ENCODE data around the gene UBTF.

Gene UBTF

DNA sequence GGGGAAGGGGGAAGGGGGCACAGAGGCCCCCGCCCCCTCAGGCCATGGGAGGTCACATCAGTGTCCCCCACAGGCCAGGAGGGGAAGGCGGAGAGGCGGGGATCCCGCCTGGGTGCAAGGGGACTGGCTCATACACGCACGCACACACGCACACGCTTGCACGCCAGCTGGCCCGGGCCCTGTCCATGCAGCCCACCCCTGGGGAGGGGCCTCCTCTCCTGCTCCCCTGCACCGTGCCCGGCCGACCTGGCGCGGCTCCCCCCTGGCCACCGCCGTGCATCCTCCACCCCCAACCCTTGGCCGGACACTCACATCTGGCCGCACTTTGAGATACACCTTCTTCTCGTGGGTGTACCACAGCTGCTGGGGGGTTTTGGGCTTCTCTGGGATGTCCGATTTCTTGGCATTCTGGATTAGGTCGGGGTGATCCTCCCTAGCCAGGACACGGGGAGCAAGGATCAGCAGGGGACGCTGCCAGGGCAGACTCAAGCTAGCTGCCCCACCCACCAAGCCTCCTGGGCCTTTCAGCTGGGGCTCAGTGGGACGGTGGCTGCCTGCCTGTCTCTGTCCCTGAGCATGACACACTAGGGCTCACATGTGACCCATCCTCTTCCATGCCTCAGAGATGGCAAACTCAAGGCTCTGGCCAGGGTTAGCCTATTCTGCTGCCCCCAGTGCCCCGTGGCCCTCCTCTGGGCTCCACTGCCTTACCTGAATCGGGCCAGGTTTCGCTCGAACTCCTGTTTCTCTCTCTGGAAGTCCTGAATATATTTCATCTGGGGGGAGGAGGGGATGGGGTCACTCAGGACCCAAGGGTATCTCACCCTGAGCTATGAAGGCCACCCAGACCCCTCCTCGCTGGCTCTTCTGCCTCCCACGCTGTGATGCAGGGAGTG, 6.7 kb downstream of the UBTF start:
- no peak for DNase-seq

DNA sequence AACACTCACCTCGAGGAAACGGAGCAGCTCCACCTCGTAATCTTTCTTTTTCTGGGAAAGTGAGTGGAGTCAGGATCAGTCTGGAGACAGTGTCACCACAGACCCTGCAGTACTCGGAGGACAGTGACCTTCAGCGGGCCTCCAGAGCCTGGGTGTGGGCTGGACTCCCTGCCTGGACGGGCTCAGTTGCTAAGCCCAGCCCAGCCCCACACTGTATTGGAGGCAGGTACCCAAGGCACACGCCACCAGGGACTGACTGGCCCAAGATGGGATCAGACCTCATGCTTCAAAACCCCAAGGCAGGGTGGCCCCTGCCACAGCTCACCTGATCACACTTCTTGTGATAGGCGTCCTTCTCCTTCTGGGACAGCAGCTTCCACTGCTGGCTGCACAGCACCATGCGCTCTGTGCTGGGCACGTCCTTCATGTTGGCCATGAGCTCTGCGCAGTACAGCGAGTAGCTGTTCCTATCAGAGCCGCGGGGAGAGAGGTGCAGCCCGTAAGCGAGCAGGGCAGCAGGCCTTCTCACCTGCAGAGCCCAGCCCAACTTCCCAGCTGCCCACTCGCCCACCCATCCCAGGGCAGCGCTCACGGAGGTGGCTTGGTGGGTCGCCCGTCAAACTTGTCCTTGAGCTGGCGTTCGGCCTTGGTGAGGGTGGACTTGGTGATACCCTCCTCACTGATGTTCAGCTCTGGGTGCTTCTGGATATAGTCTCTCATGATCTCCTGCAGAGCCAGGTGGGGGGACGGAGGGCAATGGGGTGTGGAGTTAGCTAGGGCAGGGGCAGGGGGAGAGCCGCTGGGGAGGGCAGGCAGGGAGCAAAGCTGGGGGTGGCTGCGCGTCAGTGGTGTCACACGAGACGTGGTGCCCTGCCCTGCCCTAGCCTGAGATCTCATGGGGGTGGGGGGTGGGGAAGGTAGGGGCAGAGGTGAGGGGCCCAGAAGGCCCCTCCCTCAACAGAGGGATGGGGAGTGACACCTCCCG, 7.9 kb downstream of the UBTF start:
- DNase-seq: no peak

DNA sequence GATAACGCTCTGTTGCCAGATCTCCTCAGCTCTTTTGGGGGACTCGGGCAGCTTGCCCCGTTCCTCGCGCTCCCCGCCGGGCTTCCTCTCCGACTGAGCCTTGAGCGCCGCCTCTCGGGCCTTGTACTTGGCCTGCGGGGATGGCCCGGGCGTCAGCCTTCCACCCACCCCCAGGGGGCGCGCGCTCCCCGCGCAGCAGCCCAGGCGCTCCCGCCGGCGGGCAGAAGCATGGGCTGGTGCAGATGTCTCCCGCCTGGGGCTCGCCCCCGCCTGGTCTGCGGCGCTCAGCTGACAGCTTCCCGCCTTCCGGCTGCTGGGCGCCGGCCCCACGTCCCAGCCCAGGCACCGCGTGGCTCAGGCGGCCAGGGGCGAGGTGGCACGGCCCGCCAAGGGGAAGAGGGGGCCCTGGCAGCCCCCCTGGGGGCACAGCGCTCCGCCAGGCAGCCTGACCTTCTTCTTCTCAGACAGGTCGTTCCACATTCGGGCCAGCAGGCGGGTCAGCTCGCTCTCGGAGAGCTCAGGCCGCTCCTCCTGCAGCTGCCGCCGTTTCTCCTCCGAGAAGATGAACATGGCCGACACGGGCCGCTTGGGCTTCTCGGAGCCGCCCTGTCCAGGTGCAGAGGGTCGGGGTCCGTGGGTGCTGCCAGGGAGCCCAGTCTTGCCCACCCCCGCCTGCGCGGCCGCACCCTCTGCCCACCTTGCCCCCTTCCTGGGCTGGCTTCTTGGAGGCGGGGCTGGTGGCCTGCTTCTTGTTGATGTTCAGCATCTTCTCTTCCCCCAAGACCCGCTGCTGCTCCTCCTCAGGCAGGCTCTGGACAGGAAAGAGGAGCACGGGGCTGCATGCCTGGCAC, 8.9 kb downstream of the UBTF start:
- peak; percentile 41 for DNase-seq

DNA sequence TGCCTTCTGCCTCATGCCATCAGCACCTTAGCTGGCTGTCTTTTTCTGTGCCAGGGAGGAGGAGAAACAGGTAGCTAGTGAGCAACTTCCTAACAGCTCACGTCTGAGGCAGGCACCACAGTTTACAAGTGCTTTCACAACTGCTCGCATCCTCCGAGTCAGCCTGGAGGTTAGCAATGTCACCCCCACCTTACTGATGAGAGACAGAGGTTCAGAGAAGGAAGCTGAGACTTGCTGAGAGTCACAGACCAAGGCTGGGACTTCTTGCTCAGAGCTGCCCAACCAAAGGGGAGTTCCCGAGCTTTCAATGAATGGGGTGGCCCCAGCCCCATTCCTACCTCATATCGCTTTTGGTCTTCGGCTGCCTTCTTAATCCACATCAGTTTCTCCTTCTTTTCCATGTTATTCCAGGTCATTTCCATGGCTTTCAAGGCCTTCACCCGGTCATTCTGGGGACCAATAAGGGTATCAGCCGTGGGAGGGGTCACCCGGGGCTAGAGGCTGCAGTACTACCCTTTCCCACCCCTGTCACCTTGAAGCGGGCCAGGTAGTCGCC, 9.6 kb downstream of the UBTF start:
- no peak for DNase-seq

DNA sequence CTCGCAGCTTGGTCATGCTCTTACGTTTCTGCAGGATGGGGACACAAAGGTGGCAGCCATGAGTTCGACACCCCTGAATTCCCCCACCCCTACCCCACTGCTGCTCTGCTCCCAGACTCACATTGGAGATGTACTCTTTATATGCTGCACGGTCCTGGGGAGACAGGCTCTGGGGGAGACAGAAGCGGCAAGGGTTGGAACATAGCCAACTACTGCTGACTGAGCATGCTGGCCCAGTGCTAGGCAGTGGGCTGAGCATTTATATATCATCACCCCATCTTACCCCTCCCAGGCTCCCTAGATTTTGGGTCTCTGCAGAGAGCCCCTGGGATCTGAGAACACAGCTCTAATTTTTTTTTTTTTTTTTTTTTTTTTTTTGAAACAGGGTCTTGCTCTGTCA, 11.7 kb downstream of the UBTF start:
- DNase-seq: no peak

DNA sequence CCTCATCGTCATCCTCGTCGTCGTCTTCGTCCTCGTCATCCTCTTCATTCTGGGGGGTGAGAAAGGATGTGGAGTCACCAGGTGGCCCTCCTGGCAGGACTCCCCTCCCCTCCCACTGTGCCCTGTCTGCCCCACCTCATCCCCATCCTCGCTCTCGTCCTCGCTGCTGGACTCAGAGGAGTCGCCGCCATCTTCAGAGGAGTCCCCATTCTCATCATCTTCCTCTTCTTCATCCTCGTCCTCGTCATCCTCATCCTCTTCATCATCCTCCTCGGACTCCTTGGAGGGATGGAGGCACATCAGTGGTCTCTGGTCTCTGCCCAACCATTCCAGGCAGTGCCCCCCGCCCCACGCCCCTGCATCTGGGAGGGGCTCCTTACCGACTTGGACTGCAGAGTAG, 12.2 kb downstream of the UBTF start:
- no peak for DNase-seq

DNA sequence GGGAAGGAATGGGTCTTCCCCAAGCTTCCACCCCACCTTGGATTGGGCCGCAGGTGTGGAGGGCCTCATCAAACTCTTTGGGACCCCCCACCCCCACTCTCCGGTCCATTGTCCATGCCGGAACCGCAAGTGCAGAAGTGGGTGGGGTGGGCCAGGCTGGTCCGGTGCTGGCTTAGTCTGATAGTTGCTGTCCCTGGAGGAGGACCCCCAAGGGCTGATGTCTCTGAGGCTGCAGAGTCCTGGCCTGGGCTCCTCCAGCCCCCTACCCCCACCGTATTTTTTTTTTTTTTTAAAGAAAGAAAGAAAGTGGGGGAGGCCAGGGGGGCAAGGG, 12.7 kb downstream of the UBTF start:
- DNase-seq: no peak

DNA sequence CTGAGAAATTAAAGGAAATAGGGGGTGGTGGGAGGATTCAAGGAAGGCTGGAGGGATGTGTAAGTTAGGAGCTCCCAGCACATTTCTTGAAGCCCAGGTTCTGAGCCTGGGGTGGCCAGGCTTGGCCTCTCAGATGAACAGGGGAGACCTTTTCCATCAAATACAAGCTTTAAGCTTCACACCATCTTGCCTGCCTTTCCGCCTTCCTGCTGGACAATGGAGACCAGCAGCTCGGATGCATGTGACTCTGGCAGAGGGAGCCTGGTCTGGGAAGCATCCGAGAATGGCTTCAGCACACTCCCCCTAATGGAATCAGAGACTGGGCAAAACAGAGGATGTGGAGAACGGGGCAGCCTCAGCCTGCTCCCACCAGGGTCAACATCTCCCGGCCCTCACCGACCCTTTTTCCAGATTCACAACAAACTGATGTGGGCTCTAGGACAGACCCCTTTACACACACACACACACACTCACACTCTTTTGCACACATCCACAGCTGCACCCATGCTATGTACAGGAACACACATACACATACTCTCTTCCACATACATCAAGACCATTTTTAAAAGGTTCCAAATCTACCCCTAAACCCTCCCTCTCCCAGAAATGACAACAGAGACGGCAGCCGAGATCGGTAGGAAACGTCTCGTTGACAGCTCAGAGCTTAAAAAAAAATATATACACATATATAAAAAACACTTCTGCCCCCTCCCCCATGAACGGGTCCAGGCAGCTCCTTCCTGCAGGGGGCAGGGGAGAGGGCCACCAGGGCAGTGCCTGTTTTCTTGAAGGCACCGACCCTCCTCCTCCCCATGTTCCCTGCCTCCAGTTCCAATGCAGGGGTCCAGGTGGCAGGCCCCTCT, 13.3 kb downstream of the UBTF start:
- no peak for DNase-seq

DNA sequence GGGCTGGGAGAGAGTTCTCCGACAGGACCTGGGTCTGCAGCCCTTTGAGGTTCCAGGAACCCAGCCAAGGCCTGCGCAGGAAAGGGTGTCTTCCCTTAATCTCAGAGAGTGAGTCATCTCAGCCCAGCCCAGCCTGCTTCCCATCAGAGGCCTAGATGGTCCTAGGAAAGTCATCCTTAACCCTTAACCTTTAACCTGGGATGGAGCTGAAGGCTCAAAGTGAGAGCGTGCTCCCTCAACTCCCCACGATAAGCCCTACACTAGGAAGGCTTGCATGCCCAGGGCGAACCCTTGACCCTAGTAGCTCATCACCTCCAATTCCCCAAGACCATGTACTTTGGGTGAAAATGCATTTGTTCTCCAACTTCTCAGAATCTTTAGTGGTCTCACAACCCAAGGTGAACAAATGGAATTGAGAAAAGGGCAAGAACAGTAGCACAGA, 15.0 kb downstream of the UBTF start:
- DNase-seq: no peak

DNA sequence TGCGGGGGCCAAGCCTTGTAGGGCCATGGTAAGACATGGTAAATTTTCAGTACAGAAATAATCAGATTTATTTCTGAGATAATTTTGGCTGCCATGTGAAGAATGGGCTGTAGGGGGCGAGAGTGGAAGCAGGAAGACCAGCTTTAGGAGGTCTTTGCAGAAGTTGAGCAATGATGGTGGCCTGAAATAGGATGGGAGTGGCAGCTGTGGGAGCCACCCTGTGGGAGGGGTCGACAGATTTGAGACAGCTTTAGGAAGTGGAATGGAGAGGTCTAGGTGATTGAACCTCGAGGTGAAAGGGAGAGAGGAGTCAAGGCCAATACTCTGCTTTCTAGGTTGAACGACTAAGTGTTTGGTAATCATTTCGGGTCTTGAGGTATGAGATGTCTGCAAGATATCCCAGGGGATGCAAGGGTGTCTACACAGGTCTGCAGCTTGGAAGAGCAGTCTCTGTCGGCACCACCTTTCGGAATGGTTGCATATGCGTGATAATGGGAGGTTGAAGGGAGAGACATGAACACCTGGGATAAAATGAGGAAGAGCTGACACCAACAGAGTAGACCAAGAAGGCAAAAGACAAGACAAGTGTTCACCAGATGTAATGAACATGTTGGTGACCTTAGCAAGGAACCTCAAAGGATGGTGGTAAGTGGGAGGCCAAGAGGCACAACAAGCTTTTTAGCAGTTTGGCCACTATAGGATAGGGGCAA, 15.6 kb downstream of the UBTF start:
- DNase-seq: peak; percentile 19

DNA sequence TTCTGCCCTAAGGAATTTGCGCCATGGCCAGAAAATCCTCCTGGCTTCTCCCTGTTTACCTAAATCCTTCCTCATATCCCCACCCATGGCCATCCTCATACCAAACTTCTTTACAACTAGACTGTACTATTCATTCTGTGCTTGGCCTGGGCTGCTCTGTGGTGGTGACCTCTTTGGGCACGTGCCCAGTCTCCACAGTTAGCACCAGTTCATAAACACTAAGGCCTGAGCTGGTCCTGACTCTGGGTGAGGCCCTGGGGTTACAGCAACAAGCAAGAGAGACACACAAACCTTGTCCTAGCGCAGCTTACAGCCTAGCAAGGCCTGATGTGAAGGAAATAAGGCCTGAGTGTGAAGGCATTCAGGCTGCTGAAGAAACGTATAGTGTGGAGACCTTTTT, 16.7 kb downstream of the UBTF start:
- DNase-seq: no peak

DNA sequence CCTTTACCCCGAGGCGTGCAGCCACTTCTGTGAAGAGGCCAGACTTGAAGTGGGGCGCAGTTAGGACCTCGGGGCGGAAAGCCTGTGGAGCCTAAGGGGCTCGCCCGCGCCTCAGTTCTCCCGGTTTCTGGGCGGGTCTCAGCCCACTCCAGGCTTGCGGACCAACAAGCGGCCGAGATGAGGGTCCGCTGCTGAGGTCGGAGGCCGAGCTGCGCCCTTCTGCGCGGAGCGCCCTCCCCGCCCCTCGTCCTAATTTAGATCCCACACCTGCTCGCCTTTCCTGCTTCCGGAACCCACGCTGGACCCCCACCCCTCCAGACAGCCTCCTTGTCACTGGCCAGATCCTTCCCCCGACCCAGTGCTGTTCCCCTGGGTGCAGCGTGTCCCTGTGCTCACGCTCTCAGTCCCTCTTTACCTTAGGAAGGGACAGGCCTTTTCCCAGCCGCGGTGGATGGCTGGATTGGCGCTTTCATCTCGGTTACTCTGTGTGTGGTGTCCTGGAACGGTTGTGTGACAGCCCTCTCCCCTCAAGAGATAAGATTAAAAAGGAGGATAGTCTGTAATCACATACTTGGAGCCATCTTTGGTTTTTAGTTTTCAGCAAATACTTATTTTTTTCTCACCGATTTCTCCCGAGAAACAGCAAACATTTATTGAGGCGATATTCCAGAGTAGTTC, 18.9 kb downstream of the UBTF start:
- DNase-seq: peak; percentile 58

DNA sequence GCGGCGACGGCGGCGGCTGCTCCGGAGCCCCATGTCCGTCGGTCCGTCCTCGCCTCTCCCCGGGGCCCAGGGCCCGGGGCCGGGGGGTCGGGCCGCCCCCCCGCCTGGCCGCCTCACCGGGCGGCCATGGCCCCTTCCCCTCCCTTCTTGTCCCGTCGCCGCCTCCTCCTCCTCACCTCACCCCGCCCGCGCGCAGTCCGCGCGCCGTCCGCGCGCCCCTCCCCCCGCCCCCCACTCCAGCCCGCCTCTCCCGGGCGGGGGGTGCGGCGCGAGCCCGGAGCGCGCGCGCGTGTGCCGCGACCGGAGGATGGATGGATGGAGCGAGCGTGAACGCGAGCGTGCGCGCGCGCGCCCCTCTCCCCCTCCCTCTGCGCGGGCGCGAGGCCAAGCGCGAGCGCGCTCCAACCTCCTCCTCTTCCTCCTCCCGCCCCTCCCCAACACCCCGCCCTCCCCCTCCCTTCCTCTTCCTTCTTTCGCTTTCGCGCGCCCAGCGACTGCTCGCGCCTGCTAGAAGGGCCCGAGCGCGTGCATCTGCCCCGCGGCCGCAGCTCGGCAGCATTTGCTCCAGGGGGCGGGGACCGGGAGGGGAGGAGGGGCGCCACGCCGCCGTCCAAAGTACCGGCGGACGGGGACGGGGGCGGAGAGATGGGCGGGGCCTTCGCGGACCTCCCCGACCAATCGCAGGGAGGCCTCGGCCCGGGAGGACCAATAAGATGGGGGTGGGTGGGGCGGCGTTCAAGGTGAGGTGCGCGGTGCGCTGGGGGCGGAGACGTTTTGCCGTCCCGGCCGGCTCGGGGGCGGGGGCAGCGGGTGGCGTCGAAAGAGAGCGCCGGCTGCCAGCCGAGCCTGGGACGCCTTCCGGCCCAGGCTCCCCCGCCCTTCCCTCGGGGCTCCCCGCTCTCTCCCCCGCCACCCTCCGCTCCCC, 19.7 kb downstream of the UBTF start, which contains the start of gene ATXN7L3:
TSS of gene ATXN7L3 (minus strand) at position 332 of the 925 bp plus-strand sequence. CDS start 1,814 bp downstream, outside the sequence.
- DNase-seq: peak; percentile 92

DNA sequence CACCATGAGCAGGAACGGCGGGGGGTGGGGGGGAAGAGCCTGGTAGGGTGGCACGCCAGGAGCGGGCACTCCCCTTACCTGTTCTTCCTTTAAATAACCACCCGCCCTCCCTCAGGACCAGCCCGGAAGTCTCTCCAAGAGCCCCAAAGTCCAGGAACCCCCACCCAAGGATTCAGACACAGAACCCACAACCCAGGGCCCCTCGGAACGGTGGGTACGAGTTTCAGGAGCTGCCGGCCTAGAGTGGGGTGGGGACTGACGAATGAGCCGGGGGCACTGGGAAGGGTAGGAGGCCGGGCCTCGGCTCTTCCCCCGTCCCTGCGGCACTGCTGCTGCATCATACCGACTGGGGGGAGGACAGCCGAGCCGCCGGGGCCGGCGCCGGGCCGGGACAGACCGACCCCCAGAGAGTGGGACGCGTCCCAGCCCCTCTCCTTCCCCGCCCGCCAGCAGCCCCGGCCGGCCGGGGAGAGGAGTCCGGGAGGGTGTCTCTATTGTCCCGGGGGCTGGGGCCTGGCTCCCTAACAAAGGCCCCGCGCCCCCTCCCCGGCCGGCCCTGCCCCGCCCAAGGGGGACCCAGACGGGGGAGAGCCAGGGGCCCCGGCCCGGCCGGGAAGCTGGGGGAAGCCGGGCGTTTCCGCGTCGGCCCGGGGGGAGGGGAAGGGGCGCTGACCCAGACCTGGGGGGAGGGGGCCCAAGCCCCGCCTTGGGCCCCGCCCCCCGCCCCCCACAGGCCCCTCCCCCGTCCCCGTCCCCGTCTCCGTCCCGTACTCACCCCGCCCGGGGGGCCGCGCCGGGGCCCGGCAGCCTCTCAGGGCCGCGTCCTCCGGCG, 20.5 kb downstream of the UBTF start:
- DNase-seq: no peak

DNA sequence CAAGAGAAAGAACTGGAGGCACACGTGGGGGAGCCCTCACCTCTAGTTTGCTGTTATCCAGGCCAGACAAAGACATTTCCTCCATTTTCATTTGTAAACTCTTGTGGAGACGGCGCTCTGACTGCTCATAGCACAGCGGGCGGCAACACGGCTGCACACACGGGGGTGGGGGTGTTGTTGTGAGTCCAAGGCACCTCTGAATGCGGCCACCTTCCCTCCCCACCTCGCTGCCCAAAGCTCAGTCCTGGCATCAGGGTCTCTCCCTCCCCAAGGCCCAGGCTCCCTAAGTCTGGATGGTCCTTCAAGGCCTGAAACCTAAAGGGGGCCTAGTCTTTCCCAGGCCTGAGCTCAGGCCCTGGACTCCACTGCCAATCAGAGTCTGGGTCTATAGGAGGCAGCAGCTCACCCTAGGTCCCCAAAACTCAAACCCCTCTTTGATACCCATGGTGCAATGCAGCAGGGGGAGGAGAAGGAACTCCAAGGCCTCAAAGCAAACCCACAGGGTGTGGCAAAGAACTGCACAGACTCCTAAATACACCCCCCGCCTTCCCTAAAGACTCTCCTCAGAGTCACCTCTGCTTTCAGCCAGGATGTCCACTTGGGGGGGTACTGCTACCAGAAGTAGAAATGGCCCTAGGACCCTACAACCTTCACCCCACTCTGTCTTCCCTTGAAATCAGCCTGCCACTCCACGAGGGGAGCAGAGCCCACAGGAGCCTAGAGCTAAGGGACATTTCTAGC, 21.3 kb downstream of the UBTF start:
- DNase-seq: no peak

DNA sequence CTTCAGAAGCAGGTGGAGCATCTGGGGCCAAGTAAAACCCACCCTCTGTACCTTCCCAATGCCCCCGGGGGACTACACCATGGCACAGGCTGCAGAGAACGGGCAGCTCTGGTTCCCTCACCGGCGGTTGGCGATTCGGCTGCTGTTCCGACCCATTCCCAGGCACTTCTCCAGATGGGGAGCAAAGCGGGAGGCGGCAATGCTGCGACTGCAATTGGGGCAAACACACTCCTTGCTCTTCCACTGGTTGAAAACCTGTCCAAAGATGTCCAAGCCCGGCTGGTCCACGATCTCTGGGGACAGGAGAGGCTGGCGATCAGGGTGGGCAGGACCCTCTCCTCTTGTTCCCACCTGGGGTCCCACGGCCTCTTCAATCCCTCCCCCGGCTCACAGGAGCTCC, 22.4 kb downstream of the UBTF start:
- no peak for DNase-seq
